ENCODE data around the gene CFAP73. TPM values are rescaled to one million over a fixed set of nuclear protein-coding genes. Genes with fewer than 3 reads are reported as not detected.

Gene CFAP73
- total and polyA plus RNA-seq, 8 donors: 0.44 to 5.7 (median 1.6) TPM; not detected in 4

GRCh38 chr12:113151655-113152054 lies 2.1 kb downstream of the CFAP73 start:
- Histone ChIP-seq H3K27ac (no peak overlapping the region), H3K9me3 (peaks cover 0 to 10% (median 7%) of the 10 kb centered on the region in 4 donors), H3K4me3 (no peak overlapping the region), H3K27me3 (peaks cover 4 to 87% (median 45%) of the 10 kb centered on the region in 3 donors), H3K4me1 (peaks cover 24 to 50% (median 41%) of the 10 kb centered on the region in 4 donors), H3K36me3 (no peaks in the 10 kb centered on the region)
- TF ChIP-seq EP300 (IDR thresholded peaks at IDR 0.05) (no peak), POLR2A (IDR thresholded peaks at IDR 0.05) (no peak), POLR2AphosphoS5 (IDR thresholded peaks at IDR 0.05) (no peak)
- TF ChIP-seq, protein P1, sequence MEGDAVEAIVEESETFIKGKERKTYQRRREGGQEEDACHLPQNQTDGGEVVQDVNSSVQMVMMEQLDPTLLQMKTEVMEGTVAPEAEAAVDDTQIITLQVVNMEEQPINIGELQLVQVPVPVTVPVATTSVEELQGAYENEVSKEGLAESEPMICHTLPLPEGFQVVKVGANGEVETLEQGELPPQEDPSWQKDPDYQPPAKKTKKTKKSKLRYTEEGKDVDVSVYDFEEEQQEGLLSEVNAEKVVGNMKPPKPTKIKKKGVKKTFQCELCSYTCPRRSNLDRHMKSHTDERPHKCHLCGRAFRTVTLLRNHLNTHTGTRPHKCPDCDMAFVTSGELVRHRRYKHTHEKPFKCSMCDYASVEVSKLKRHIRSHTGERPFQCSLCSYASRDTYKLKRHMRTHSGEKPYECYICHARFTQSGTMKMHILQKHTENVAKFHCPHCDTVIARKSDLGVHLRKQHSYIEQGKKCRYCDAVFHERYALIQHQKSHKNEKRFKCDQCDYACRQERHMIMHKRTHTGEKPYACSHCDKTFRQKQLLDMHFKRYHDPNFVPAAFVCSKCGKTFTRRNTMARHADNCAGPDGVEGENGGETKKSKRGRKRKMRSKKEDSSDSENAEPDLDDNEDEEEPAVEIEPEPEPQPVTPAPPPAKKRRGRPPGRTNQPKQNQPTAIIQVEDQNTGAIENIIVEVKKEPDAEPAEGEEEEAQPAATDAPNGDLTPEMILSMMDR (IDR thresholded peaks at IDR 0.05): no peak
- DNase-seq: no peak
- WGBS, 5 donors: 90 to 96% (median 95%) methylated on average over 3 of the region's 3 CpGs
- intact Hi-C loops (cut with DNase I; ENCODE audit: low total_unique reads): no loop called here

GRCh38 chr12:113152196-113152834 lies 2.8 kb downstream of the CFAP73 start:
- H3K27ac ChIP-seq: peak overlapping the region in 1 of 5 donors; percentile 55
- WGBS, 5 donors: 19 to 37% (median 22%) methylated on average over 7 to 9 of the region's 9 CpGs
- TF ChIP-seq, protein P1 (IDR thresholded peaks at IDR 0.05): no peak
- no peak for TF ChIP-seq EP300 (IDR thresholded peaks at IDR 0.05)
- TF ChIP-seq POLR2AphosphoS5 (IDR thresholded peaks at IDR 0.05): no peak
- no peak for TF ChIP-seq POLR2A (IDR thresholded peaks at IDR 0.05)
- H3K4me1 ChIP-seq: peaks cover 24 to 50% (median 41%) of the 10 kb centered on the region in 4 donors
- H3K4me3 ChIP-seq: peak overlapping the region; percentile 38 to 60 (median 43)
- intact Hi-C loops (cut with DNase I; ENCODE audit: low total_unique reads): no loop called here
- peaks cover 0 to 5% (median 2%) of the 10 kb centered on the region in 4 donors for H3K36me3 ChIP-seq
- peaks cover 4 to 87% (median 45%) of the 10 kb centered on the region in 3 donors for H3K27me3 ChIP-seq
- DNase-seq: no peak
- peaks cover 0 to 3% (median 1%) of the 10 kb centered on the region in 4 donors for H3K9me3 ChIP-seq

DNA sequence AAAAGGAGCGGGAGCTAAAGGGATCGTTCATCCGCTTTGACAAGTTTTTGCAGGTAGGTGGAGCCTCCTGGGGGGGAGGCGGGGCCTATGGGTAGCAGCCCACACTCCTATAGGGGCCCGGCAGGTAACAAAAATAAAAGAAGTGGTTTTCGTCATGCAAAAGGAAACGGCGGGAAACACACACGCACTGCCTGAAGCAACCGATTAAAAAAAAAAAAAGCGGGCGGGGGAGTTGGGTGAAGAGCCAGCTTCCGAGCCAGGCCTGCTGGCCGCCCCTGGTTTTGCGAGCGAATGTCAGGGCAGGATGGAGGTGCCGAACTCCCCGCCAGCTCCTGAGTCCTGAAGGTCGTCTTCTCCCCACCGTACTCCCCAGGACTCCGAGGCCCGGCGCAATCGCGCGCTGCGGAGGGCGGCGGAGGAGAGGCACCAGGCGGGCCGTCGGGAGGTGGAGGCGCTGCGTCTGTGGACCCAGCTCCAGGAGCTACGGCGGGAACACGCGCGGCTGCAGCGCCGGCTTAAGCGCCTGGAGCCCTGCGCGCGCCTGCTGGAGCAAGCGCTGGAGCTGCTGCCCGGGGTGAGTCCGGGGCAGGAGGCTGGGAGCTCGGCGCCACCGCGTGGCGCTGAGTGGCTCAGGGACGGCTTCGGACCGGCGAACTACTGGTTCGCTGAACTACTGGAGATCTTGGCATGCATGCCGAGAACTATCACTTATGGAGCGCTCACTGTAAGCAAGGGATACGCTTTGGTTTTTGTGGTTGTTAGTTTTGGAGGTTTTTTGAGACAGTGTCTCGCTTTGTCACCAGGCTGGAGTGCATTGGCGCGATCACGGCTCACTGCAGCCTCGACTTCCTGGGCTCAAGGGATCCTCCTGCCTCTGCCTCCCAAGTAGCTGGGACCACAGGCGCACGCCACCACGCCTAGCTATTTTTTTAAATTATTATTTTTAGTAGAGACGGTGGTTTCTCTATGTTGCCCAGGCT lies 3.6 kb downstream of the CFAP73 start:
- peaks cover 4 to 80% (median 45%) of the 10 kb centered on the region in 3 donors for H3K27me3 ChIP-seq
- peak; percentile 75 to 90 for DNase-seq
- H3K36me3 ChIP-seq: peaks cover 6 to 13% (median 10%) of the 10 kb centered on the region in 4 donors
- WGBS, 5 donors: 7 to 33% (median 7%) methylated on average over 16 to 70 of the region's 70 CpGs
- TF ChIP-seq EP300 (IDR thresholded peaks at IDR 0.05): no peak
- TF ChIP-seq POLR2A (IDR thresholded peaks at IDR 0.05): no peak
- TF ChIP-seq, protein P1 (IDR thresholded peaks at IDR 0.05): peak in 3 of 7 experiments; percentile 14 to 48 (median 23)
- TF ChIP-seq POLR2AphosphoS5 (IDR thresholded peaks at IDR 0.05): peak in 1 of 3 donors; percentile 30
- no peaks in the 10 kb centered on the region for H3K9me3 ChIP-seq
- peak overlapping the region; percentile 38 to 60 (median 43) for H3K4me3 ChIP-seq
- peak overlapping the region in 4 of 5 donors; percentile 43 to 55 (median 46) for H3K27ac ChIP-seq
- H3K4me1 ChIP-seq: peaks cover 24 to 50% (median 41%) of the 10 kb centered on the region in 4 donors
- intact Hi-C loops (cut with DNase I; ENCODE audit: low total_unique reads): no loop called here
